ENCODE data around the gene LYL1. TPM values are rescaled to one million over a fixed set of nuclear protein-coding genes. Genes with fewer than 3 reads are reported as not detected.
A peak's percentile ranks its signal among the peaks of the same experiment; 100 is the strongest.

Gene LYL1
- total and polyA plus RNA-seq, 11 donors, result 5.2 to 19.1 (median 8.3) TPM

DNA sequence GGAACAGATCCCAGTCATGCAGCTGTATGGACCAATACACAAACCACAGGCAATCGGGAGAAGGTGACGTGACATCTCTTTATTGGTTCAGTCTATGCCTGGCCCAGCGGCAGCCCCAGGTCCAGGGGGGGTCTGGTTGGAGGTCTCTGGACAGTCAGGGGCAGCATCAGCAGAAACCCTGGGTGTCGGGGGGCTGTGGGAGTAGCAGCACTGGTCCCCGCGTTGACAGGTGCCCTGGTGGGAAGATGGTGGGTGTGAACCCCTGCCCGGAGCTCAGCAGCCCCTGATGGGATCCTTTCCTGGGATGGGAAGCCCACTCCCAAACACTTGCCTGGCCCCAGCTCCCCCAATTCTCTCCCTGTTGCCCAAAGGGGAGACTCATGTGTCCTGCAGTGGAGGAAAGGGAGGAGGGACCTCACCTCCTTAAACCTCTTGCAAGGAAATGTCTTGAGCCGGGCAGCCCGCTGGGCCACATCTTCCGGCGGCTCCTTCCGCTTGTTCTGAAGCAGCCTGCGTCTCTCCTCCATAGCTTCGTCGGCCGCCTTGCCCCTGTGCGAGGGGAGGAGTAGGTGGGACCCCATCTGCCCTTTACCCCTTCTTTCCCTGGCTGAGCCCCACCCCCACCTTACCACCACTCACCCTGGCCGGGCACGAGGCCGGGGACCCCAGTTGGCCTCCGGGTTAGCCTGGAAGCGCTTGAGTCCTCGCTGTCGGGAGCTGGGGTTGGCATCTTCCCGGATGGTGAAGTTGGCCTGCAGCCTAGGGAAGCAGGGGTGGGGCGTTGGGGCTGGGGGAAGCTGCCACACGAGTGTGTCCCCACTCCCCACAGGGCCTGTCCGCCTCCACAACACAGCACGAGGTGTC is 2.4 kb upstream of the LYL1 start:
- peaks cover 6 to 55% (median 41%) of the 10 kb centered on the region in 12 donors for H3K4me1 ChIP-seq
- peak overlapping the region in 8 of 12 donors; percentile 18 to 60 (median 28) for H3K4me3 ChIP-seq
- intact Hi-C loops (cut with DNase I), result loop anchor here in 7 of 10 donors (2.0 to 5.0 kb wide), 3 partner anchors 46 to 157 kb away; partner anchors contain the start of genes IER2 (in 7 of the 7) and STX10 (in 7 of the 7)
- no peaks in the 10 kb centered on the region for H3K9me3 ChIP-seq
- H3K27me3 ChIP-seq, result no peaks in the 10 kb centered on the region
- H3K27ac ChIP-seq, result peak overlapping the region; percentile 38 to 98 (median 92)
- ATAC-seq (no peak), DNase-seq (peak in 2 of 5 donors; percentile 27 to 36)
- 66 to 82% (median 73%) methylated on average over 25 to 29 of the region's 29 CpGs for WGBS, 4 donors
- no peak for TF ChIP-seq POLR2A (IDR thresholded peaks at IDR 0.05)
- TF ChIP-seq, protein P1, sequence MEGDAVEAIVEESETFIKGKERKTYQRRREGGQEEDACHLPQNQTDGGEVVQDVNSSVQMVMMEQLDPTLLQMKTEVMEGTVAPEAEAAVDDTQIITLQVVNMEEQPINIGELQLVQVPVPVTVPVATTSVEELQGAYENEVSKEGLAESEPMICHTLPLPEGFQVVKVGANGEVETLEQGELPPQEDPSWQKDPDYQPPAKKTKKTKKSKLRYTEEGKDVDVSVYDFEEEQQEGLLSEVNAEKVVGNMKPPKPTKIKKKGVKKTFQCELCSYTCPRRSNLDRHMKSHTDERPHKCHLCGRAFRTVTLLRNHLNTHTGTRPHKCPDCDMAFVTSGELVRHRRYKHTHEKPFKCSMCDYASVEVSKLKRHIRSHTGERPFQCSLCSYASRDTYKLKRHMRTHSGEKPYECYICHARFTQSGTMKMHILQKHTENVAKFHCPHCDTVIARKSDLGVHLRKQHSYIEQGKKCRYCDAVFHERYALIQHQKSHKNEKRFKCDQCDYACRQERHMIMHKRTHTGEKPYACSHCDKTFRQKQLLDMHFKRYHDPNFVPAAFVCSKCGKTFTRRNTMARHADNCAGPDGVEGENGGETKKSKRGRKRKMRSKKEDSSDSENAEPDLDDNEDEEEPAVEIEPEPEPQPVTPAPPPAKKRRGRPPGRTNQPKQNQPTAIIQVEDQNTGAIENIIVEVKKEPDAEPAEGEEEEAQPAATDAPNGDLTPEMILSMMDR (IDR thresholded peaks at IDR 0.05), result peak in 1 of 12 donors; percentile 1
- H3K36me3 ChIP-seq, result peaks cover 0 to 23% (median 14%) of the 10 kb centered on the region in 9 donors

DNA sequence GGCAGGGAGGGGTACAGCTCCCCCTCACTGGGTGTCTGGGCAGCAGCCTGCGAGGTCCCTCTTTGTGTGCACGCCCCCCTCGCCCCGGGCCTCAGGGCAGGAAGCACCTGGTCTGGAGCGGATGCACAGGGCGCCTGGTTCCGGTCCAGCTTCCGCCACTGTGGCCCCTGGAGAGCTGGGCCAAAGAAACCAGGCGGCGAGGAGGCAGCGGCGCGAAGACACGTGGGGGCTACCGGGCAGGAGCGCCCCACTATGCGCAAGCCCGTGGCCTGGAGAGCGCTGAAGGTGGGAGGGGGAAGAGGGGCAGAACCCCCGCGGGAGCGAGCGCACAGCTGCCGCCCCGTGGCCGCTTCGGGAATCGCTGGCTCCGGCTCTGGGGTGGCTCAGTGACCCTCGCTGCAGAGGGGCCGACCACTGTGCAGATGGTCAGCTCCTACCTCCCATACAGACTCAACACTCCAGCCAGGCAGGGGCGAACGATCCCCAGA is 1.7 kb upstream of the LYL1 start:
- Histone ChIP-seq H3K27ac (peak overlapping the region; percentile 43 to 98 (median 92)), H3K4me3 (peak overlapping the region in 9 of 12 donors; percentile 8 to 60 (median 27)), H3K27me3 (no peaks in the 10 kb centered on the region), H3K9me3 (no peaks in the 10 kb centered on the region), H3K36me3 (peaks cover 0 to 16% (median 9%) of the 10 kb centered on the region in 9 donors), H3K4me1 (peaks cover 6 to 61% (median 44%) of the 10 kb centered on the region in 12 donors)
- peak; percentile 83 to 89 (median 88) for DNase-seq
- WGBS, 4 donors, result 25 to 47% (median 30%) methylated on average over 24 to 33 of the region's 33 CpGs
- intact Hi-C loops (cut with DNase I), result loop anchor here in 7 of 10 donors (2.0 to 5.0 kb wide), 3 partner anchors 46 to 158 kb away; partner anchors contain the start of genes IER2 (in 7 of the 7) and STX10 (in 7 of the 7)
- no peak for TF ChIP-seq POLR2A (IDR thresholded peaks at IDR 0.05)
- TF ChIP-seq, protein P1 (IDR thresholded peaks at IDR 0.05), result peak; percentile 49 to 82 (median 66)
- ATAC-seq, result peak; percentile 15 to 58 (median 22)

DNA sequence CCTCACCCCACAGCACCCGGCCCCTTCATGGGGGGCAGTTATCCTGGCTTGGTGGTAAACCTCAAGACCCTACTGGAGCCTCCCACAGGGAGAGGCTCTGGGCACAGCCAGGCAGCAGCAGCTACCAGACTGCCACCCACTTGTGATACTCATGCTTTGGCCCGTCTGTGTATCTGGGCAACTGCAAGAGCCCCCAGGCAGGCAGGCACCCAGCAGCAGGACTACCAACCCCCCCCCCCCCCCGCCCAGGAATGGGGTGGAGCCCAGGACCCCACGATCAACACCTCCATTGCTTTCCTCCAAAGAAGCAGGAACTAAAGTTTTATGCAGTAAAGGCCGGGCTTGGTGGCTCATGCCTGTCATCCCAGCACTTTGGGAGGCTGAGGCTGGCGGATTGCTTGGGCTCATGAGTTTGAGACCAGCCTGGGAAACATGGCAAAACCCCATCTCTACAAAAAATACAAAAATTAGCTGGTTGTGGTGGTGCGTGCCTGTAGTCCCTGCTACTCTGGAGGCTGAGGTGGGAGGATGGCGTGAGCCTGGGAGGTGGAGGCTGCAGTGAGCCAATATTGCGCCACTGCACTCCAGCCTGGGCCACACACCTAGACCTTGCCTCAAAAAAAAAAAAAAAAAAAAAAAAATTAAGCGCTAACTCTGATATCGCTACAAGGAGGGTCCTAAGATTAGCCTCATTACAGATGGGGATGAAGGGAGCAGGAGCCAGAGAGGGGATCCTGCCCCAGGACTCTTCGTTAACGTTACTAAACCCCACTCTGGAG is 1.1 kb upstream of the LYL1 start:
- H3K4me1 ChIP-seq, result peaks cover 6 to 66% (median 49%) of the 10 kb centered on the region in 12 donors
- peaks cover 0 to 11% (median 6%) of the 10 kb centered on the region in 9 donors for H3K36me3 ChIP-seq
- no peaks in the 10 kb centered on the region for H3K9me3 ChIP-seq
- peak overlapping the region in 9 of 12 donors; percentile 8 to 75 (median 59) for H3K4me3 ChIP-seq
- DNase-seq (peak in 1 of 5 donors; percentile 26), ATAC-seq (no peak)
- intact Hi-C loops (cut with DNase I), result loop anchor here in 8 of 10 donors (2.0 to 5.0 kb wide), 3 partner anchors 47 to 159 kb away; partner anchors contain the start of genes IER2 (in 8 of the 8) and STX10 (in 8 of the 8)
- 62 to 66% (median 63%) methylated on average over 12 to 13 of the region's 13 CpGs for WGBS, 4 donors
- TF ChIP-seq POLR2A (IDR thresholded peaks at IDR 0.05), result no peak
- TF ChIP-seq, protein P1 (IDR thresholded peaks at IDR 0.05), result no peak
- H3K27me3 ChIP-seq, result no peaks in the 10 kb centered on the region
- peak overlapping the region; percentile 72 to 98 (median 92) for H3K27ac ChIP-seq
